Measurements from ENCODE around the gene CEP120.
"Not testable (repeated sequence)": the region's sequence is repeated elsewhere in the genome, so short reads cannot be mapped to it uniquely, and the experiment has no call there.

The CEP120 gene

GRCh38 chr5:123423278-123424149 lies at the start of gene CEP120:
Gene CEP120 (minus strand): TSS chr5:123423403. CDS start chr5:123422998, 405 bp downstream.
- DNase-seq (ENCODE audit: low spot score): peak; percentile 99

- no peak for DNase-seq (ENCODE audit: low spot score)
These were observed 49.1 kb upstream of the CEP120 start for GRCh38 chr5:123472150-123472924.

GRCh38 chr5:123471385-123471784 lies 48.2 kb upstream of the CEP120 start:
- DNase-seq (ENCODE audit: low spot score): no peak

- DNase-seq (ENCODE audit: low spot score): not testable (repeated sequence)
These were observed 43.6 kb upstream of the CEP120 start for GRCh38 chr5:123466839-123467238.

- no peak for DNase-seq (ENCODE audit: low spot score)
These were observed 37.1 kb upstream of the CEP120 start for GRCh38 chr5:123460296-123460729.

- DNase-seq (ENCODE audit: low spot score): not testable (repeated sequence)
These were observed 35.8 kb upstream of the CEP120 start for GRCh38 chr5:123458994-123459393.

DNA sequence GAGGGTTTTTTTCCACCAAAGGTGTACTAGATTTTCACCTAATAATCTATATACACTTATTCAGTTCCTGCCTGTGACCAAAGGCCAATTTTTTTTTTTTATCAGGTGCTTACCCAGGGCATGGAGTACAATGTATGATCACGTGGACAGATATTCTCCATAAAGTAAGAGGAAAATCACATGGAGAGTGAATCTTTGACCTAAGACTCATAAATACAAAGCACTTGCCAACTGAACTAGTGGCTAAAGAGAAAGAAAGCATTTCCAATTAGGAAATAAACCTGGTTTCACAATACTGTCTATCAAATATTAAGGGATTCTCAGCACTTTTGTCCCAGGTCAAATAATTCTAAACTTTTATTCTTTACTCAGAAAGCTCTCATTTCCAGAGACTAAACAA lies 33.0 kb upstream of the CEP120 start:
- DNase-seq (ENCODE audit: low spot score): no peak

DNA sequence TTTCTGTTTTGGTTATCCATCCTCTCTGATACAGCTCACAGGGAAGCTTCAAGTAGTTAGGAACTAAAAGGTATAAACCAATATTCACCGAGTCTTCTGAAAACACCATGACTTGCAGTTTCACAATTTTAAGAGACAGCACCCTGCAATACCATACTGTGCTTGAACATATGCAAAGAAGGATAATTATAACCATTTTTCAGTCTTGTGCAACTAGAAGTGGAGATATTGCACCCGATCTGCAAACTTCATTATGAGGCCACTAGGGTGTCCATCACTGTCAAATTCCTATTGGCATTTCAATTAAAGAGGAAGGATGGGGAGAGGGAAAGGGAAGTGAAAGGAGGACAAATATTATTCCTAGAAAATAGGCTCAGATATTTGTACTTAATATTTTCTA lies 32.4 kb upstream of the CEP120 start:
- DNase-seq (ENCODE audit: low spot score): no peak

- no peak for DNase-seq (ENCODE audit: low spot score)
These were observed 31.9 kb upstream of the CEP120 start for GRCh38 chr5:123455095-123455494.

- DNase-seq (ENCODE audit: low spot score): no peak
These were observed 31.2 kb upstream of the CEP120 start for GRCh38 chr5:123454259-123454911.

DNA sequence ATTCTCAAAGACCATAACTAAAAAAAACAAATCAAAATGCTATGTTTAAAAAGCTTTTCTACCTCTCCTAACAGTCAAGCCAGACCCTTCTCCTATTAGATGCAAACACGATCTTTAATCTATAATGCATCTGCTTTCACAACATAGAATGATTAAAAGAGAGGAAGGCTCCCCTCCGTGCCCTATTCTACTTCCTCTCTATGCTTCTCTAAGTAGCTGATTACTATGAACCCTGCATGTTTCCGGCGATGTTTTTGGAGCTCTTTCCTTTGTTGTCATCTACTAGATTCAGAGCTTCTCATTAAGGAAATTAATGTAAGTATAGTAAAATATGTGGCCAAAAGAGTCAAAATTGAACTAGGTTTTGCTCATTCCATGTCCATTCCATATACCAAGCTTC lies 29.2 kb upstream of the CEP120 start:
- DNase-seq (ENCODE audit: low spot score): no peak

GRCh38 chr5:123451047-123451446 lies 27.8 kb upstream of the CEP120 start:
- no peak for DNase-seq (ENCODE audit: low spot score)

GRCh38 chr5:123450640-123451039 lies 27.4 kb upstream of the CEP120 start:
- peak; percentile 28 for DNase-seq (ENCODE audit: low spot score)

DNA sequence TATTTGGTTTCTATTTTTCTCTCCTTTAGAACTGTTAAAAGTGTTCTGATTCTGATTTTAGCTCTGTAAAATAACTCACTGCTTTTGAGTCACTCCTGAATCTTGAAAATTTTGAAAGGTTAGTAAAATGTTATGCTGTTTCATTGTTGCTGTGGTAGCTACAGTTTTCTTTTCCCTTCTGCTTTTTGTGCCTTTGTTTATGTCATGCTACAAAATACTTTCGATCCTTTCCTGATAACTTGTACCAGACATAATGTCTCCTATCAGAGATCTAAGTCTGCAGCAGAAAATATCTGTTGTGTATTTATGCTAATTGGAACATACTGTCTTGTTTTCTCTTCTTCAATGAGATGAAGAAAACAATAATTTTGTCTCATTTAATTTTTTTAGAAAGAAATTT lies 26.9 kb upstream of the CEP120 start:
- no peak for DNase-seq (ENCODE audit: low spot score)

DNA sequence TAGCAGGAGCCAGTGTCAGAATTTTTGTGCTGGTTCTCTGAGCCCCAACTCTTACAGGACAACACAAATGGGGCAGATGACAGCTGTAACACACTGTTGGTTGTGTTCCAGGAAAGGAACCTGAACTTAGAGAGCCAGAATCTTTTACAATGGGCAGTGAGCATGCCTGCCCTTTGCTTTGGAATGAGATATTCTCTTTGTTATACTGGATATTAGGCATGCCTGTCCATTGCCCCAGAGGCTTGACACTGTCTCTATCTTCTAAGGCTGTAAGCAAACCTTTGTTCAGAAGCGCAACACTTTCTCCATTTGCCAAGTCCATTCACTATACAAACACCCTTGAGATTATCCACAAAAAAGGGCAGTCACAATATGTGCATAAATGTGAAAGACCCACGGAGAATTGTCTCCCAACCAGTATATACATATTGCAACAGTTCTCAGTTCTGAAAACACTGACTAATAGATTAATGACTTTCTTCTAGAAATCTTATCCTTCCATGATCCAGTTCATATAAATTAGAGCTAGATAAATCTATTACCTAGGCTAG lies 26.3 kb upstream of the CEP120 start:
- no peak for DNase-seq (ENCODE audit: low spot score)

DNA sequence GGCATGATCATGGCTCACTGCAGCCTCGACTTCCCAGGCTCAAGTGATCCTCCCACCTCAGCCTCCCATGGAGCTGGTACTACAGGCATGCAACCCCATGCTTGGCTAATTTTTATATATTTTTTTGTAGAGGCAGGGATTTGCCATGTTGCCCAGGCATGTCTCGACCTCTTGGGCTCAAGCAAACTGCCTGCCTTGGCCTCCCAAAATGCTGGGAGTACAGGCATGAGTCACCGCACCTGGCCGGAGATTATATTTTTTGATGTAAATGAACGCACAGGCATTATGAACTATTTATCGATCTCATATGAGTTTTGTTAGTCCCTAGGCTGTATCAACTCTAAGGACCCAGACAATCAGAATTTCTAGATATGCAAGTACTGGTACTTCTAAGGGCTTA lies 25.5 kb upstream of the CEP120 start:
- no peak for DNase-seq (ENCODE audit: low spot score)

- DNase-seq (ENCODE audit: low spot score): no peak
These were observed 24.9 kb upstream of the CEP120 start for GRCh38 chr5:123448017-123448617.

GRCh38 chr5:123444016-123444415 lies 20.8 kb upstream of the CEP120 start:
- no peak for DNase-seq (ENCODE audit: low spot score)

DNA sequence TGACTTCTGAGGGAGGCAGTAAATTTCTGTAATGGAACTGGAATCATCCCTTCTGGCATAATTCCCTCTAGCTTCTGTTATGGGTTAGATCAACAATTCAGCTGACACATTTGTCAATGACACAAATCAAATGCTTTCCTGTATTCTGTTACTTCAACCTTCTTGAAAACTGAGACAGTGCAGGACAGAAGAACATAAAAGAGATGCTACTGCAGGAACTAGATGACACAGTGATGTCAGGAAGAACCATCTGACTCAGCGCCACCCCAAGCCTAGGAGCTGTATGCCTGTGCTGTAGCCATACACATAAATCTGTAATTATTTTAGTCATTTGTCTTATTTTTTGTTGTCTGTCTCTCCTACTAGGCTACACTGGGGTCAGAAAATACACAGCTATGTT lies 18.2 kb upstream of the CEP120 start:
- DNase-seq (ENCODE audit: low spot score): no peak

GRCh38 chr5:123440456-123441181 lies 17.4 kb upstream of the CEP120 start:
- no peak for DNase-seq (ENCODE audit: low spot score)

DNA sequence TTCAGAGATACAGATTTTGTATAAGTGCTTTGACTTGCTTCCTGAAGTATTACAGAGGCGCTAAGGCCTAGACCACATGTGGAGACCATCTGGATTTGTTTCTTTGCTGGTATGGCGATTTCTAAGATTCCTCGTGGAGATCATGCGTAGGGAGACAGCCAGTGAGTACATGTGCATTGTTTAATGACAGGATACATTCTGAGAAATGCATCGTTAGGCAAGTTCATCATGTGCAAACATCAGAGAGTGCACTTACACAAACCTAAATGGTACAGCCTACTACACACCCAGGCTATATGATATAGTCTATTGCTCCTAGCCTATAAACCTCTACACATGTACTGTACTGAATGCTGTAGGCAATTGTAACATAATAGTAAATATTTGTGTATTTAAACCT lies 16.5 kb upstream of the CEP120 start:
- no peak for DNase-seq (ENCODE audit: low spot score)
